ENCODE data around the gene CIDEA. TPM values are rescaled to one million over a fixed set of nuclear protein-coding genes. Genes with fewer than 3 reads are reported as not detected.
"Not testable (repeated sequence)": the region's sequence is repeated elsewhere in the genome, so short reads cannot be mapped to it uniquely, and the experiment has no call there.

Gene CIDEA
- not detected for total RNA-seq

- Histone ChIP-seq H3K4me3 (peak within 1 kb of the TSS; percentile 46 to 57 (median 48)), H3K9me3 (no peaks in the 10 kb centered on the region), H3K36me3 (no peaks in the 10 kb centered on the region), H3K27me3 (peaks cover 0 to 46% (median 24%) of the 10 kb centered on the region in 4 donors), H3K27ac (replicated peaks in 1 of 4) (no peak within 1 kb of the TSS), H3K4me1 (peaks cover 17 to 23% (median 18%) of the 10 kb centered on the region in 4 donors)
- DNase-seq (ENCODE audit: extremely low spot score), result no peak
- WGBS, result 8% methylated on average over 20 of the region's 69 CpGs
- TF ChIP-seq POLR2AphosphoS5 (IDR thresholded peaks at IDR 0.05) (no peak), EP300 (IDR thresholded peaks at IDR 0.05) (no peak), CTCF (IDR thresholded peaks at IDR 0.05) (no peak), POLR2A (IDR thresholded peaks at IDR 0.05; ENCODE audit: low read depth) (no peak)
- intact Hi-C loops (cut with DNase I), result no loop called here
These were observed at the start of gene CIDEA for GRCh38 chr18:12254136-12254819. TSS of gene CIDEA (plus strand) at chr18:12254361. CDS start at chr18:12254384, 23 bp downstream.

GRCh38 chr18:12208296-12209153, 45.6 kb upstream of the CIDEA start:
- H3K36me3 ChIP-seq; DNase-seq (ENCODE audit: extremely low spot score); H3K27ac ChIP-seq (replicated peaks in 1 of 4); H3K27me3 ChIP-seq; H3K4me3 ChIP-seq; H3K9me3 ChIP-seq; intact Hi-C loops (cut with DNase I); H3K4me1 ChIP-seq: not testable (repeated sequence)
- 94% methylated on average over 11 of the region's 18 CpGs for WGBS

- H3K27ac ChIP-seq (replicated peaks in 1 of 4); intact Hi-C loops (cut with DNase I); H3K36me3 ChIP-seq; H3K4me3 ChIP-seq; H3K9me3 ChIP-seq; DNase-seq (ENCODE audit: extremely low spot score); H3K27me3 ChIP-seq; H3K4me1 ChIP-seq: not testable (repeated sequence)
- no CpG with 5 or more reads among the region's 1 CpG for WGBS
These were observed 41.9 kb upstream of the CIDEA start for GRCh38 chr18:12212308-12212707.

- 83% methylated on average over 1 of the region's 1 CpG for WGBS
- not testable (repeated sequence) for H3K4me3 ChIP-seq
These were observed 39.7 kb upstream of the CIDEA start for GRCh38 chr18:12214296-12215005.

GRCh38 chr18:12216471-12216870, 37.7 kb upstream of the CIDEA start:
- H3K27ac ChIP-seq (replicated peaks in 1 of 4); H3K4me3 ChIP-seq; intact Hi-C loops (cut with DNase I); DNase-seq (ENCODE audit: extremely low spot score); H3K27me3 ChIP-seq; H3K36me3 ChIP-seq; H3K9me3 ChIP-seq; H3K4me1 ChIP-seq: not testable (repeated sequence)
- 93% methylated on average over 1 of the region's 4 CpGs for WGBS

More at GRCh38 chr18:12214296-12215005, 39.7 kb upstream of the CIDEA start:
- H3K9me3 ChIP-seq; intact Hi-C loops (cut with DNase I); DNase-seq (ENCODE audit: extremely low spot score); H3K4me1 ChIP-seq; H3K27me3 ChIP-seq; H3K36me3 ChIP-seq; H3K27ac ChIP-seq (replicated peaks in 1 of 4): not testable (repeated sequence)

- H3K36me3 ChIP-seq; H3K9me3 ChIP-seq; H3K27ac ChIP-seq (replicated peaks in 1 of 4); H3K27me3 ChIP-seq; DNase-seq (ENCODE audit: extremely low spot score); H3K4me3 ChIP-seq; H3K4me1 ChIP-seq; intact Hi-C loops (cut with DNase I): not testable (repeated sequence)
- 49% methylated on average over 3 of the region's 6 CpGs for WGBS
These were observed 35.6 kb upstream of the CIDEA start for GRCh38 chr18:12218603-12219002.

GRCh38 chr18:12222041-12222440, 32.1 kb upstream of the CIDEA start:
- not testable (repeated sequence) for DNase-seq (ENCODE audit: extremely low spot score)
- WGBS, result no CpG with 5 or more reads among the region's 2 CpGs

GRCh38 chr18:12223326-12223725, 30.8 kb upstream of the CIDEA start:
- H3K27me3 ChIP-seq; intact Hi-C loops (cut with DNase I); DNase-seq (ENCODE audit: extremely low spot score); H3K27ac ChIP-seq (replicated peaks in 1 of 4); H3K4me1 ChIP-seq; H3K36me3 ChIP-seq; H3K9me3 ChIP-seq; H3K4me3 ChIP-seq: not testable (repeated sequence)
- WGBS, result 91% methylated on average over 1 of the region's 1 CpG

More at GRCh38 chr18:12222041-12222440, 32.1 kb upstream of the CIDEA start:
- H3K36me3 ChIP-seq; H3K27ac ChIP-seq (replicated peaks in 1 of 4); H3K9me3 ChIP-seq; H3K4me3 ChIP-seq; intact Hi-C loops (cut with DNase I); H3K4me1 ChIP-seq; H3K27me3 ChIP-seq: not testable (repeated sequence)

- DNase-seq (ENCODE audit: extremely low spot score); intact Hi-C loops (cut with DNase I); H3K4me3 ChIP-seq; H3K27me3 ChIP-seq; H3K27ac ChIP-seq (replicated peaks in 1 of 4); H3K9me3 ChIP-seq; H3K36me3 ChIP-seq; H3K4me1 ChIP-seq: not testable (repeated sequence)
- 50% methylated on average over 1 of the region's 2 CpGs for WGBS
These were observed 27.4 kb upstream of the CIDEA start for GRCh38 chr18:12226807-12227206.

- H3K36me3 ChIP-seq; H3K4me3 ChIP-seq; intact Hi-C loops (cut with DNase I); DNase-seq (ENCODE audit: extremely low spot score); H3K4me1 ChIP-seq; H3K27me3 ChIP-seq; H3K9me3 ChIP-seq; H3K27ac ChIP-seq (replicated peaks in 1 of 4): not testable (repeated sequence)
- 70% methylated on average over 2 of the region's 27 CpGs for WGBS
These were observed 26.6 kb upstream of the CIDEA start for GRCh38 chr18:12227399-12228186.
